SK-N-MC (cell line): ENCODE results near the gene SYAP1.

ENCODE experiments used
- EZH2 ChIP-seq: fragments of 200-600 bp; sonication (generic); IDR thresholded peaks from one replicate; pipeline ENCODE4 v1.6.1; 2017; ENCODE audit warnings: antibody characterized with exemption
- FOXP2 ChIP-seq: optimal IDR thresholded peaks from 2 replicates; pipeline ENCODE3; 2011; ENCODE audit warnings: mild to moderate bottlenecking, moderate library complexity; ENCODE audit not compliant: insufficient read depth; ENCODE audit errors: extremely low read length, control extremely low read depth
- POLR2AphosphoS5 ChIP-seq: IDR thresholded peaks from 2 replicates; pipeline ENCODE4 v1.6.1; 2012; ENCODE audit warnings: mild to moderate bottlenecking, low read depth, low read length, borderline replicate concordance

- TF ChIP-seq EZH2, result no peak
- no peak for TF ChIP-seq POLR2AphosphoS5
- TF ChIP-seq FOXP2, result no peak
Observed at GRCh38 chrX:16678689-16679088, 40.7 kb upstream of the SYAP1 start.
